Glomerular endothelial cell (primary cell): Measurements from ENCODE around the gene DDX41. TPM values are rescaled to one million over a fixed set of nuclear protein-coding genes. Genes with fewer than 3 reads are reported as not detected.
"Not testable (repeated sequence)": the region's sequence is repeated elsewhere in the genome, so short reads cannot be mapped to it uniquely, and the experiment has no call there.

Source experiments
- DNase-seq: peaks from one replicate; pipeline ENCODE4 v3.0.0-alpha.2; 2011; ENCODE audit warnings: low read depth, low spot score; ENCODE audit errors: extremely low read depth
- total RNA-seq: library from RNA; depleted of rRNA; stranded (reverse); fragments of >200 nt; gene quantifications from 2 replicates; pipeline ENCODE4 v1.2.3, GENCODE V29; 2015

The DDX41 gene
- total RNA-seq, 1 donor from 2014 or later = 115 TPM

- DNase-seq = no peak
These were observed 30.5 kb downstream of the DDX41 start for GRCh38 chr5:177486256-177486655.

DNA sequence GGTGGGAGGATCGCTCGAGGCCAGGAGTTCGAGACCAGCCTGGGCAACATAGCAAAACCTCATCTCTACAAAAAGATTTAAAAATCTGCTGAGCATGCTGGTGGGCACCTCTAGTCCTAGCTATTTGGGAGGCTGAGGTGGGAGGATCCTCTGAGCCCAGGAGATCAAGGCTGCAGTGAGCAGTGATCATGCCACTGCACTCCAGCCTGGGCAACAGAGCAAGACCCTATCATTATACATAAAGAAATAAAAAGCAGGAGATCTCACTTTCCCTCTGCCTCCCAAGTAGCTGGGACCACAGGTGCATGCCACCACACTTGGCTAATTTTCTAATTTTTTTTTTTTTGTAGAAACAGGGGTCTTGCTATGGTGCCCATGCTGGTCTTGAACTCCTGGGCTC, 31.0 kb downstream of the DDX41 start:
- not testable (repeated sequence) for DNase-seq

DNA sequence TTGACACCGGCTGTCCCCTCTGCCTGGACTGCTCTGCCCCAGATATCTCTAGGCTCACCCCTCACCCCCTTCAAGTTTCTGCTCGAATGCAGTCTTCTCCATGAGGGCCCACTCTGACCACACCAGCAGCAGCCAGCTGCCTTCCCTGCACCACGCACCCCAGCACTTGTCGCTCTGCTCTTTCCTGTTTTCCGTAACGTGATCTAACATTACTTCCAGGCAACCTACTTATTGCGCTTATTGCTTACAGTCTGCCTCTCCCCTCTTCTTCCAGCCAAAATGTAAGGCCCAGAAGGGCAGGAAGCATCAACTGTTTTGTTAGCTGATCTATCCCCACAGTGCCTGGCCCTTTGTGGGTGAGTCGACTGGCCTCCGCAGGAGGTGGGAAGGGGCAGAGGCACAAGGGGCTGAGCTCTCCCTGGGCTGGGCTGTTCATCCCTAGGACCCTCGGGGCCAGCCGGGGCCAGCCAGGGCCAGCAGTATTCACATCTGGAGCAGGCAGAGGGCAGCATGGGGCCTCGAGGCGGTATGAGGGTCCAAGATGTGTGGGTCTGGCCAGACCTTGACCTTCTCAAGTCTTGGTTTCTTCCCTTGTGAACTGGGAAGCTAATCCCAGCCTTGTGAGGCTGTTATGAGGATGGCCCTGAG, 31.7 kb downstream of the DDX41 start:
- DNase-seq = no peak

DNA sequence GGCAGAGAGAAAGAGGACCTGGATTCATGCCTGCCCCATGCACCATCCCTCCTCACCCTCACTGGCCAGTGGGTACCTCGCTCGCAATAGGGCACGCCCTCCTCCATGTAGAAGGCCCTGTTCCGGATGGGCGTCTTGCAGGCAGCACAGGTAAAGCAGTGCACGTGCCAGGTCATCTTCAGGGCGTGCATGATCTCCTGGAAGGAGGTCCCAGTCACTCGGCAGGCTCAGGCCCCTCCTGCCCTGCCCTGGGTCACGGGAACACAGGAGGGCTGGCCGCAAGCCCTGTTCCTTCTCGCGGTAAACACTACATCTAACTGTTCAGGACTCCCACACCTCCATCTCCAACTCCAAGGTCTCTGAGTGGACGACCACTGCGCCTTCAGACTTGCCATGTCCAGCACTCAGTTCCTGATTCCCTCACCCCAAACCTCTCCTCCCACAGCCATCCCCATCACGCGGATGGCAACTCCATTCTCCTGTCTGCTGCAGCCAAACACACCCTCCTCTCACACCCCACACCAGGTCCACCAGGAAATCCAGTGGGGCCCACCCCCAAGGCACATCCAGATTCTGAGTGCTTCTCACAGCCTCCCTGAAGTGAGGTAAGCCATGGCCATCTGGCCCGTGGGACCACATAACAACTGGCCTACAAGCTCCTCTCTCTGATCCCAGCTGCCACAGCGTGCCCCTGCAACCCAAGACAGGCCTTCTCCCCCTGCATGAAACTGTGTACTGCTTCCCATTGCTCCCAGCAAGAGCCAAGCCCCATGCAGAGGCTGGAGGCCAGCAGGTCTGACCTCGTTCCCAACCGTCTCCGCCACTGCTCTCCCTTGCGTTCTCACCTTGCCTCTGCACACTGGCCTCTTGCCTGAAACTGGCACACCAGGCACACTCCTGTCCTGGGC, 32.5 kb downstream of the DDX41 start:
- no peak for DNase-seq

DNA sequence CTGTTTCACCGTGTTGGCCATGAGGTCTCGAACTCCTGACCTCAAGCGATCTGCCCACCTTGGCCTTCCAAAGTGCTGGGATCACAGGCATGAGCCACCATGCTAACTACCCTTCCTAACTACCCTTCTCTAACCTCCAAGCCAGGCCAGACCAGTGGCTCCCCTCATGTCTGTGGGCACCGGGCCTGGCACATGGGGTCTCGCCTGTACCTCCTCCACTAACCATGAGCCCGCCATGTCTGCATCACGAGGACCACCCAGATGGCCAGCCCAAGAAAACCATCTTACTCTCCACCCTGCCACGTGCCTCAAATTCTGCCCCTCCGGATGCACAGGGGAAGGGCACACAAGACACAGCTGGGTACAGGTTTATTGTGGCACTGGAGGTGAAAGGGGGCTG, 33.7 kb downstream of the DDX41 start:
- DNase-seq = no peak

DNA sequence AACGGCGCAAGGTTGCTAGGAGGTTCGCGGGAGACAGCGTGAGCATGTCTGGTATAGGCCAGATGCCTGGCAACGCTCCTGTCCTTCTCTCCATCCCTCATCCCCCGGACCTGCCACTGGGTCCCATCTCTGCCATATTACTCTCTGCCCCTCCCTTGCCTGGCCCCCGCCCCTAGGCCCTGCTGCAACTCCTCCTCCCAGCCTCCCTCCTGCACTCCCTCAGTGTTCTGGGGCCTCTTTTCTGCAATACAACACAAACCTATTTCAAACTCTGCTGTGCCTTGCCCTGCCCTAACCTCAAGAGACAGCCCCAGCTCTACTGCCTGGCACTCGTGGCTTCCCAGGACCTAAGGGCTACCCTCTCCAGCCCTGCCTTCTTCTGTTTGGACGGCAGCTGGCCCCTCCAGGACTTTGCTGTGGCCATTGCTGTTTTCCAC, 34.4 kb downstream of the DDX41 start:
- no peak for DNase-seq

- no peak for DNase-seq
These were observed 37.0 kb downstream of the DDX41 start for GRCh38 chr5:177479774-177480173.

GRCh38 chr5:177478711-177479646, 37.8 kb downstream of the DDX41 start:
- no peak for DNase-seq

DNA sequence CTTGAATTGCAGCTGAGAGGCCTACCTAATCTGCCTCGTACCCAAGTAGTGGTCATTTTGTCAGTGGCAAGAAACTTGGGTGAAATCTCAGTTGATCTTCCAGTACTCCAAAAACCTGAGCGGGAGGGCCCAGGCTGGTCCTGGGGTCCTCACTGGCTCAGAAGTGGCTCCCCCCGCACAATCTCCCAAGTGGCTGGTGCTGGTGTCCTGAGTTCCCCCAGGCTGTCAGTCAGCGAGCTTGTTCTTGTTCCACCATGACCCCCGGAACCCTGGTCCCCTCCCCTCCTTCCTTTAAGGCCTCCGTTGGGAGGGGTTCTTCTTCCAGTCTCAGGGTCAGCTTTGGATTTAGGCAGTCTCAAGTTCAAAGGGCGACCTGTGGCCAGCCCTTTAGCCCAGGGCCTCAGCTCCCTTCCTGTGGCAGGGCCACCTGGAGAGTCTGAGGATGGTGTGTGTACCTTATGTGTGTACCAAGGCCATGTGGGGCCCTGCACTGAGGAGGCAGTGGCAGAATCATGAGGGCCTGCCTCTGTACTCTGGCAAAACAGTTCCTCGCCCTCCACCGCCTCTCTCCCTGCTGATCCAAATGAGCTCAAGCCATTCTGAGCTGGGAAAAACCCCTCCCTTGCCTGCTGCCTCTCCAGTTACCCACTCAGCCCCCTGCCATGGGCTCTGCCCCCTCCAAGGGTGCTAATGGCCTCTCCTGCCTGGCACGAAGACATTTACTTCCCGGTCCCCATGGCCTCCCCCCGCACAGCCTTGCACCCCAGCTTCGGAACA, 38.9 kb downstream of the DDX41 start:
- no peak for DNase-seq

DNA sequence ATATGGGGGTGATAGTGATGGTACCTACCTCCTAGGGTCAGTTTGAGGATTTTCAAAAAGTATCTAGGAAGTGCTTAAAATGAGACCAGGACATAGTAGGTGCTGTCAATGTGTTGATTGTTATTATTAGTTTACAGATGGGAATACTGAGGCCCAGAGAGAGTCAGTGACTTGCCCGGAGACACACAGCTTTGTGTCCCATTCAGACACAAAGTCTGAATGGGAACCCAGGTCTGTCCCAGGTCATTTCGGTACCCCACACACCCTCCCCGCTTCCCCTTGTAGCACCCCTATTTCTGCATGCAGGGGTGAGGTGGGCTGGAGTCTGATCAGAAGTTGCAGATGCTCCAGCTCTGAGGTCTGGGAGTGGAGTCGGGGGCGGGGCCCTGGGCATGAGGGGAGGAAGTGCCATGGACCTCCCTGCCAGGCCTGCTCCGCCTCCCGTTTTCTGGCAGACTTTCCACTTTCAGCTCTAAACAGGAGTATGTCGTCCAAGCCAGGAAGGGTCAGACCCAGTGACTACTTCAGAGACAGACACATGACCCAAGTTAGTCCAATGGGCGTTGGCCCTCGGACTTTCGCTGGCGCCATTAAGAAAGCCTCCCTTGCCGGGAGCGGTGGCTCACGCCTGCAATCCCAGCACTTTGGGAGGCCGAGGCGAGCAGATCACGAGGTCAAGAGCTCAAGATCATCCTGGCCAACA, 40.1 kb downstream of the DDX41 start:
- no peak for DNase-seq

DNA sequence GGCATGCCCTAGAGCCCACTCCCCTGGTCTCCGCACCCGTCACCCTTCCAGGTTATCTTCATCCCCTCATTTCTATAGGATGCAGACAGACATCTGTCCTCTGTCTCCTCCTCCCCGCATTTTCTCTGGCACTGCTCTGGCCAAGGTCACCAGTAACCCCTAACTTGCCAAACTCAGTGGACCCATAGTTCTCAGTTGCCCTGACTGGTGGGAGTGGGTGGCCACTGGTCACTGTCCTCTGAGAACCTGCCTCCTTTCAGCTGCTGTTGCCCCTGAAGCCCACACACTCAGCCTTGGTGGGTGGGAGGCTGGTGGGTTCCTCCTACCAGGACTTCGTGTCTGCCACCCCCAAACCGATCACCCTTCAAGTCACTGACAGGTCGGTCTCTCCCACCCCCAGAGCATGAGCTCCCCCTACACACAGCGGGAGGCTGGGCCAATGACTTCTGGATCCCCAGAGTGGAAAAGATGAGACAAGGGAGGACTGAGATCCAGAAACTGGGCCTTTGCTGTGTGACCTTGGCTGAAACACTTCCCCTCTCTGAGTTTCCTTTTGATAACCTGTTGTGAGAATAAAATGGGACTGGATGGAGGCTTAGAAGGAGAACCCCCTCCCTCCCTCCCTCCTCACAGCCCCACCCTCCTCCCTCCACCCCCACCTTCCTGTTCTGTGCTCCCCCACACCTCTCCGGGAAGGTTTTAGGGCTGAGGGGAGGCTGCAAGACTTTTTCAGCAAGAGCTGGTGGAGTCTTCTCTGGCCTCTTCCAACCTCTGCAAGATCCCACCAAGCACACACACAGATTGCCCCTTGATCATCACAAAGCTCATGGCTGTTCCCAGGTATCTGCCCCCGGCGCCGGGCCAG, 41.0 kb downstream of the DDX41 start:
- no peak for DNase-seq

- no peak for DNase-seq
These were observed 41.8 kb downstream of the DDX41 start for GRCh38 chr5:177474846-177475562.

GRCh38 chr5:177474002-177474476, 42.7 kb downstream of the DDX41 start:
- DNase-seq = no peak

DNA sequence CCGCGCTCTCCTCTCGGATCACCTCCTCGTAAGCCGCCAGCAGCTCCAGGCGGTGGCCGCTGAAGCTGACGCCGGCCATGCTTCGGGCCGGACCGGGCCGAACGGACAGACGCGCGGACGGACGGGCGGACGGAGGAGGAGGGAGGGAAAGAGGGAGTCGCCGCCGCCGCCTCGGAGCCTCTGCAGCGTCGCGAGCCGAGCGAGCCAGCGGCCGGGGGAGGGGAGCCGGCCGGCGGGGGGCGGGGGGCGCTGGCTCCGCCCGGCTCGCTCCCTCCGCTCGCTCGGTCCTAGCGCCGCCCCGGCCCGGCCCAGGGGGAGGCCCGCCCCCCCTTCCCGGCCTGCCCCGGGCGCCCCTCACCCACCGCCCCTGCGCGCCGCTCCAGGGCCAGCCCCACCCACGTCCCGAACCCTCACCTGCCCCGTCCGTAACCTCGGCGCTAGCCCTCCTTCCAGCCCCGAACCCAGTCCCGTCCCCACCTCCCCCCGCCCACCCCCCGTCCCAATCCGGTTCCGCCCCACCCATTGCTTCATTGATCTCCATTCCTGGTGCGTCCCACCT, 43.2 kb downstream of the DDX41 start, which contains the start of gene DBN1:
DBN1 (minus strand) TSS at position 192 of the 559 bp plus-strand sequence; CDS start at position 79, 113 bp downstream.
- DNase-seq = no peak

DNA sequence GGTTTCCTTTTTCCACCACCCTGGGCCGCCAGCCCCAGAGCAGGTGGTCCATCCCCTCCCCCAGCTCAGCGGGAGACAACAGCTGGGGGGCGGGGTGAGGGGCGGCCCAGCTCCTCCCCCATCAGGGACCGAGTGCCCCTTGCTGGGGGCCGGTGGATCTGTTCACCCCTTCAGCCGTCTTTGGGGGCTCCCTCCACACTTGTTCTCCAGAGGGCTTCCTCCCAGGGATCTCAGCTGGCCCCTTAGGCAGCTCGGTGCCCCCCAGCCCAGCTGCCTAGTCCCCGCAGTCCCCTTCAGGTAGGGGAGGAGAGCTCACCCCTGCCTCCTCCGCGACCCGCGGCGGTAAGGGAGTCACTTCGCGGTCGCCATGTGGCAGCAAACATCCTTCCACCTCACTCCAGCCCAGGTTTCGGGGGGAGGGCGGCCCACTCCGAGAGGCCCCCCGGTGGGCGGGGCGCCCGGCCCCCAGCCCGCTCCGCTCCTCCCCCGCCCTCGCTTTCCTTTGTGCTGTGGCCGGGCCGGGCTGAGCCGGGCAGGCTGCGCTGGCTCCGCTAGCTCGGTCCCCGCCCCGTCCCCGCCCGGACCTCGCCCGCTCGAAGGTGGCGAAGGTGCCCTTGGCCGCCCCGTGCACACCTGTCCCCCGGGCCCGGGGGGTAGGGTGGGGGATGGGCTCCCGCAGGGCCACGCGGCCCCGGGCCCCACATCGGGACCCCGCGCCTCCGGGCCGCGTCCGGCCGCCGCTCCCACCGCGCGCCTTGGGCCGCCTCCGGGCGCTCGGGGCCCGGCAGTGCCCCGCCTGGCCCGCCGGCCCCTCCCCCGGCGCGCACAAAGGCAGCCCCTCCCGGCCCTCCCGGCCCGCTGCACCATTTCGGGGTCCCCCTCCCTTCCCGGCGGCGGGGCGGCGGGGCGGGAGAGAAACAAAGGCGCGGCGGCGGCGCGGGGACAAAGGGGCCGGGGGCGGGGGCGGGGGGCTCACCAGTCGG, 44.0 kb downstream of the DDX41 start:
- no peak for DNase-seq
